HG02981 (cell line): ENCODE measurements around the gene PSMA6.

Experiments
- ATAC-seq: cut with Tn5 transposase; IDR thresholded peaks from one replicate; pipeline ENCODE4 v1.9.1; 2021; ENCODE audit warnings: mild to moderate bottlenecking, moderate library complexity; ENCODE audit not compliant: unreplicated experiment

The PSMA6 gene

GRCh38 chr14:35365130-35366055, 73.2 kb downstream of the PSMA6 start:
- no peak for ATAC-seq

- no peak for ATAC-seq
Measured at GRCh38 chr14:35366056-35366451, 73.9 kb downstream of the PSMA6 start.

DNA sequence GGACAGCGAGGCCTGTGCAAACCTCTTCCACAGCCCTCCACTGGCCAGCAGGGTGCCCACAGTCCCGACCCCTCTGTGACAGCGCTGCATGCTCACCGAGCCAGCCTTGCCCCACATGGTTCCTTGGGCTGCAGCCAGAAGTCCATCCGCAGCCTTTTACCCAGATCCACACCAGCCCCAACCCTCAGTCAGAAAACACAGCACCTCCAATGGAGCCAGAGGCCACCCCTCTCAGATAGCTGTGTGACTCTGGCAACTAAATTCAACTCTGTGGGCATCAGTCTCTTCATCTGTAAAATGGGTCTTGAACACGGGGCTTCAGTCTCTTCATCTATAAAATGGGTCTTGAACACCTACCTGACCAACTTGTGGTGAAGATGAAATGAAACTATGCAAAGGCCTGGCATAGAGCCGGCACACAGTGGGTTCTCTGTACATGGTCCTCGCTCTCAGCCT, 74.4 kb downstream of the PSMA6 start:
- ATAC-seq = no peak

DNA sequence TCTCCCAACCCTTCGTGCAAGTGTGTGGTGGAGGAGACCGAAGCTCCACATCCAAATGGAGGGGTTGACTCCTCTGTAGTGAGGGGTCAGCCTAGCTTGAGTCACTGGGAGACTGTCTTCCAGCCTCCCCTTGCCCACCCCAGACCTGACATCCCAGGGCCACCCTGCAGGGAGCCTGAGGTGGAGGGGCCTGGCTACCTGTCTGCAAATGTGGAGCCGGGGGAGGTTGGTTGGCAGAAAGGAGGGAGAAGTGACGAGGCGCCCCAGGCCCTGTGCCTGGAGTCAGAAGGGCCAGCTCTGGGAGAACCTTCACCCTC, 74.8 kb downstream of the PSMA6 start:
- ATAC-seq = no peak
